Islet precursor cell (in vitro differentiated cells): ENCODE results near the gene DCANP1.

Experiments
- DNase-seq: peaks from one replicate; pipeline ENCODE4 v3.0.0-alpha.2; 2018

DCANP1 gene

DNA sequence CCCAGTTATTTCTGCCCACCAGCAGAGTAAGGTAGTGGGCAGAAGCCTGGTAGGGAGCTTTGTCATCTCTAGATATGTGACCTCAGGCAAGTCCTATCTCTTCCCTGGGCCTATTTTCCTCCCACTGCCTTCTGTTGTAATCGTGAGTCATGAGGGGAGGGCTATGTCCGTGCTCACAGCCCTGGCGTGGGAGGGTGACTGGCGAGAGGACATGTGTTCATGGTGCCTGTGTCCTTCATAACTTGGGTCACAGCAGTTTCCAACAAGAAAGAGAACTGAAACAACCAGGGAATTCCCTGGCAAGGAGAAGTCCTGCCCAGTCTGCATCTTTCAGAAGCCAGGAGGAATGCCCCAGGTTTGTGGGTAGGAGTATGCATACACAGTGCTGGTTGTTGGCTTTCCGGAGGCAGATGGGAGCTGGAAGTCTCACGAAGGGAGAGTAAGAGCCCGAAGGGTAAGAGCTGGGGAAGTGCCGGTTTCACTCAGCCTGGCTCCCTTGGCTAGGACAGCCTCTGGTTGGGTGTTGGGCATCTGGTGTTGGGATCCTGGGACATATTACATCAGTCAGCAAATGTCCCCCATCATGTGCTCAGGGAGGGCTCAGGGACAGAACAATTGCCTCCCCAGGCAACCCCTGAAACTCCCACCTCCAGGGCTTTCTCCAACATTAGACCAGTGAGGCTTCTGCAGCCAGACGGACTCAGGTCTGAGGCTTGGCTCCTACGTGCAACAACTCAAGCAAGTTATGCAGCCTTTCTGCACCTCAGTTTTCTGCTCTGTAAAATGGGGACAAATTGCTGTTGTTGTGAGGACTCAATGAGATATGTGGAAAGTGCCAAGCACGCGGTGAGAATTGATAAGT lies 9.3 kb upstream of the DCANP1 start:
- peak; percentile 61 for DNase-seq

DNA sequence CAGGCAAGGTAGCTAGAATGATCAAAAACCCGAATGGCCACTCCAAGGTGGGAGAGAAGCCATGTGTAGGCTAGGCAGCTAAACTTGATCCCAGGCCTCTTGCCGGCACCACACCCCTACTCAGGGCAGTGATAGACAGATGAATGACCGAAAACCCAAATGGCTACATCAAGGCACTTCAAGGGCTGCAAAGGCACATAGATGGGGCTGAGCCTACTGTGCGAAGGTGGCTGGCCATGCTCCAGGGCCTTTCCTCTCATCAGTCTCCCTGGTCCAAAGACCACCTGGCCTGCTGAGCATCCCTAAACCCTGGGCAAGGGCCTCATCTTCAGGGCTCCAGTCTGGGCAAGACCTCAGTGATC lies 8.7 kb upstream of the DCANP1 start:
- no peak for DNase-seq

DNA sequence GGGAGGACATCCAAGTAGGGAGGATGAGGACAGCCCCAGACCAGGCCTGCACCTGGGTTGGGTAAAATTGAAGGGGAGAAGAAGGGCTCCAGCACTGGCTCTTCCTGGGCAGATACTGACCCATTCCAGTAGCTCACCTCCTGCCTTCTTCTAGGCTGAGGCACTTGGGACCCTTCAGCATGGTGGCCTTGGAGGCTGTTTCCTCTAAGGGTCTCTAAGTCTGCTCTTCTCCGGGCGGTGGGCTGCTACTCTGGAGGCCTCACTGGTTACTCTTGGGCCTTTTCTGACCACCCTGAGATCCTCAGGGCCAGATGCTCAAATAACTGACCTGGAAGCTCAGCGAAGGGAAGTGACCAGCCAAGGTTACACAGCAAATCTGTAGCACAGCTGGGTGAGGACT lies 7.8 kb upstream of the DCANP1 start:
- DNase-seq = peak; percentile 37

GRCh38 chr5:135453613-135454012 lies 6.5 kb upstream of the DCANP1 start:
- DNase-seq = no peak

GRCh38 chr5:135452321-135453030 lies 5.3 kb upstream of the DCANP1 start, which contains the start of gene TIFAB:
TIFAB (minus strand) TSS chr5:135452351; CDS start chr5:135449939, 2,412 bp downstream.
- peak; percentile 41 for DNase-seq

- peak; percentile 36 for DNase-seq
Observed at GRCh38 chr5:135451581-135452320, 4.6 kb upstream of the DCANP1 start.

DNA sequence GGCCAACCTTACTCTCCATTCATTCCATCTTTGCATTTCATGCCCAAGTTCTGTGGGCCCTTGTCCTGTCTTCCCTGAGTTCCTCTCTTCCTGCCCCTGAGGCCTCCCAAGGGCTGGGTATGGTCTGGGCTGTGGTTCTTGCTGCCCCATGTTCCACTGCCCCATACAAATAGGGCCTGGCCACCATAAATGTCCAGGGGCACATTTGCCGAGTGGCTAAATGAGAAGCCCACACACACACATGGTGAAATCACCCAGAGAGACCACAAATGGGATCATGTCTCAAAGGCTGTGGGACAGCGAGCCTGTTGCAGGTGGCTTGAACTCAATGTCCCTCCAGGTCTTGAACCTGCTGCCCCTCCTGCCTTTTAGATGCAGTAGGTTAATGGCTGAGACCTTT lies 3.8 kb upstream of the DCANP1 start:
- peak; percentile 19 for DNase-seq

DNA sequence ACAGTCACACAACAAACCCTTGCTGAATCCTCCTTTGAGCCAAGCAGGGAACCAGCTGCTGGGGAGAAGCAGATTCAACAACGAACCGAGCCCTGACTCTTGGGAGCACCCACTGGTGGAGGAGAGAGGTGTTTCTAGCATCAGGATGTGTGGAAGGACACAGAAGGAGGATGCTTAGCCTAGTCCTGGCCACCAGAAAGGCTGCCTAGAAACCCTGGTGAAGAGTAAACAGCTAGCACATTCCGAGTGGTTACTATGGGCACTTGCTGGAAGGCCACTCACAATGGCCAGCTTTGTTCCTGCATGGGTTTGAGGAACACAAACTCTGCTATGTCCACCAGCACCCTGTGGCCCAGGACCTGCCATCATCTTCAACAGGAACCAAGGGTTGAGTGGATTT lies 3.2 kb upstream of the DCANP1 start:
- DNase-seq = peak; percentile 47

- DNase-seq = peak; percentile 43
Observed at GRCh38 chr5:135449644-135450043, 2.5 kb upstream of the DCANP1 start.

DNA sequence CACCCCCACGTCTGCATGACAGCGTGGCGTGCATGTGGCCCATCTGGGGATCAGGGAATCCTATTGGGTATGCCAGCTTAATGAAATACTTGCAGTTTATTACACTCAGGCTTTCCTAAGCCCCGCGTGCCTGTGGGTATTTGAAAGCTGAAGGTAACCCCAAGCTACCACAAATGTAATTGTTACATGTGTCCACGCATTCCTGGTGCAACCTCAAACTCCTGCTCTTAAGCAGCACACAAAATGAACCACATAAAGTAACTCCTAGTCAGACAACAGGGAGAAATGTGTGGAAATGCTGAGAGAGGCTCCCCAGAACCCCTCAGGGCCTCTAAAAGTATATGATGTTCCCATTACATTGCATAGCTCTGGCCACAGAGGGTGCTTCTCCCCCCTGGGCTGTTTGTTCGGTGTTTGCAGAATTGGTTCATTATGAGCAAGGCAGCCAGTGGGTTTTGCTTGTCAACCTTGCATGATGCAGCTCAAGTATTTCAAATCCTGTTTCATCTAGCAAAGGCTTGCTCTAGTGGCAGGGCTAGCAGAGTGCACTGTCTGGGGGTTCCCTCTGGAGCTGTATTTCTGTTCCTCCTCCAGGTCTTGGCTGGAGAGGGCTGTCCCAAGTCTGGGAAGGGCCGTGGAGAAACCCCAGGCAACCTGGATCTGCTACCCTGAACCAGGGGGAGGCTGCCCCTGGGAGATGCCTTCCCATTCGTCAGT lies 1.8 kb upstream of the DCANP1 start:
- peak; percentile 48 for DNase-seq

DNA sequence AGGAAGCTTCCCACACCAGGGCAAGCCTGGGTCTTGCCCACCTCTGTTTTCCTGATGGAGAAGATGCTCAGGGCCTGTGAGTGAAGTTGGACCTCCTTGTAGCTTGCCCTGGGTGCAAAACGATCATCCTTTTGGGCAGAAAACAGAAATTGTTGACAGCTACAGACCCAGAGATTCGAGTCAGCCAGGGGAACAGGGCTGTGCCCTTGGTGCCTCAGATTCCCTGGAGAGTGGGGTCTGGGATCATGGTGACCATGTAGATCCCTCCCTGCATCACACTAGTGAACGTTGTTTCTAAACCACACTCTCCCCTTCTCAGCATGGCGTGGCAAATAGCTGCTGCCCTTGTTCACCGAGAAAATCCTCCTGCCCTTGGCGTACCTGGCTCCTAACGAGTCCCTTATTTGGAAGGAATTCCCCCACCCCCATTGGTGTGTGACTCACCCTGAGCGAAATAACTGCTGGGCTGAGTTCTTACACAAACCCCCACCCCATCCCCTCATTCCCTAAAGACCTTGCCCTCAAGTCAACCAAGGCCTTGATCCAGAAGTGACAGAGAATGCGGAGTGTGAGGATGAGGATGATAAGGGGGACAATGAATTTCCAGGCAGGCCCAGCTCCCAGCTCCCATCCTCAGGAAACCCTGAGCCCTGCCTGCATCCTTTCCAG lies 1.1 kb upstream of the DCANP1 start:
- peak; percentile 83 for DNase-seq

GRCh38 chr5:135446615-135447014 lies 533 bp downstream of the DCANP1 start:
- peak; percentile 24 for DNase-seq

DNA sequence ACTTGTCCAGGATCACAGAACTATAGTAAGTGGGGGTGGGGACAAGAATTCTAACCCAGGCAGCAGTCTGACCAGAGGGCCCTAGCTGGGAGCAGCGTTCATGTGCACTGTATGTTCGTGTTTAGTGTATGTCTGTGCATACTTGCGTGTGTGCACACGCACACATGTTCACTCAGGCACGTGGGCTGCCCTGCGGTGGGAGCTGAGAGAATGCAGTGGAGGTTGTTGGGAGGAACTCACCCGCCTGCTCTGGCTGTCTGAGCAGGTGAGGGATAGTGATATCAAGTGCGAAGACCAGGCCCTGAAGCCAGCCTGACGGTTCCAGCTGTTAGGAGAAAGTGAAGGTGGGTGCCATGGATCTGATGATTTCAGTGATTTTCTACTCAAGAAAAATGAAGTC lies 942 bp downstream of the DCANP1 start:
- peak; percentile 27 for DNase-seq

DNA sequence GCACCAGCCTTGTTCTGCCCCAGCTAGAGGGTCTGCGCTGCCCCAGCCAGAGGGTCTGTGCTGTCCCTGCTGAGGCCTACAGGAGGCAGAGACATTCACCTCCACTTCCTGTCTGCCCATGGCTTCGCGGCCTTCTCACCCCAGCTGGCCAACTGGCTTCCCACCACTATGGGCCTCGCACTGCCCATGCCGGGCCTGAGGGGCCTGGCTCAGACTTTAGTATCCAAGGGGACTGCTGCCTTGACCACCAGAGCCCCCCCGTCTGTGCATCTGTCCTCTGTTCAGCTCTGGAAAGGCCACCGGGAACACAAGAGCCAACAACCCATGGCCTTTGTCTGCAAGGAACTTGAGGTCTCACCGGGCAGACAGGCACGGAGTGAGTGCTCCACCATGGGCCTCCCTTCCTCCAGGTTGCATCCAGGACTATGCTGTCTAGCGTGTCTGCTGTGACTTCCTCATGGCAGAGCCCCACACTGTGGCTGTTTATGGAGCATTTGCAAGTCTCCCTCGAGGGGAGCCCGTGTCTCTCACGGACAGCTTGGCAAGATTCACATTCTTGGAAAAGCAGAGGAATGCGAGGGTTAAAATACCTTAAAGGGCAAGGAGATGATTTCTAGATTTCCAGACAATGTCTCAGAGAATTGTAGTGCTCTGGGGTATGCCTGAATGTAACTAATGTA lies 1.7 kb downstream of the DCANP1 start:
- peak; percentile 67 for DNase-seq

- peak; percentile 24 for DNase-seq
Observed at GRCh38 chr5:135444881-135445280, 2.3 kb downstream of the DCANP1 start.

GRCh38 chr5:135444360-135444759 lies 2.8 kb downstream of the DCANP1 start:
- peak; percentile 42 for DNase-seq

DNA sequence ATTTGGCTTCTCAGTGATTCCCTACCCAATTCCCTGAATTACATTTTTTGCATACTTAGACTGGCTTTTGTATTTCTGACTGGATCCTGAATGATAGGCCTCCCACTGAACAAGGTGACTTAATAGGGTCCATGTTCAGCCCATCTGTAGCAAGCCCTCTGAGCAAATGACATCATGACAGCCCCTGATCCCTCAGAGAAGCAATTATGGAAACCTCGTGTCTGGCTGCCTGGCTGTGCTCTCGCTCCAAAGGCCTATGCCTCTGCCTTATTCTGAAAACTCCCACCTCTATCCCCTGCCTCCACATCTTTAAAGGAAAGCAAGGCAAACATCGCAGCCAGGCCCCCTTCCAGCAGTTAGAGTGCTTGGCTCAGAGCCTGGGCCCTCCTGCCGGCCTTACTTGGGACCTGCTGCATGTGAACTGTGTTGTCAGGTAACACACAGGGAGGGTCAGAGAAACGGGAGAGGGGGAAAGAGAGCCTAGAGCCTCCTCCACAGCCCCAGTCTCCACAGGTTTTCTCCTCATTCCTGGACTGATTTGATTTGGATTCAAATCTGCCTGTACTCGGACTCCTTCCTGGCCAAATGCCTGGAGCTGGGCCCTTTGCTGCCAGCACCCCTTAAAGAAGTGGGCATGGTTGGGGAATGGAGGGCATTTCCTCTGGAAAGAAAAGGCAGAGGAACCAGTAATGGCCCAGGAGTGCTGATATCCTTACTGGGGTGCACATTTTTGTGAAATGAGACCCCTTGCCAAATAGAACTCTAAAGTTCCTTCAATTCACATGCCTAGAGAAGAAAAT lies 3.8 kb downstream of the DCANP1 start:
- peak; percentile 59 for DNase-seq

DNA sequence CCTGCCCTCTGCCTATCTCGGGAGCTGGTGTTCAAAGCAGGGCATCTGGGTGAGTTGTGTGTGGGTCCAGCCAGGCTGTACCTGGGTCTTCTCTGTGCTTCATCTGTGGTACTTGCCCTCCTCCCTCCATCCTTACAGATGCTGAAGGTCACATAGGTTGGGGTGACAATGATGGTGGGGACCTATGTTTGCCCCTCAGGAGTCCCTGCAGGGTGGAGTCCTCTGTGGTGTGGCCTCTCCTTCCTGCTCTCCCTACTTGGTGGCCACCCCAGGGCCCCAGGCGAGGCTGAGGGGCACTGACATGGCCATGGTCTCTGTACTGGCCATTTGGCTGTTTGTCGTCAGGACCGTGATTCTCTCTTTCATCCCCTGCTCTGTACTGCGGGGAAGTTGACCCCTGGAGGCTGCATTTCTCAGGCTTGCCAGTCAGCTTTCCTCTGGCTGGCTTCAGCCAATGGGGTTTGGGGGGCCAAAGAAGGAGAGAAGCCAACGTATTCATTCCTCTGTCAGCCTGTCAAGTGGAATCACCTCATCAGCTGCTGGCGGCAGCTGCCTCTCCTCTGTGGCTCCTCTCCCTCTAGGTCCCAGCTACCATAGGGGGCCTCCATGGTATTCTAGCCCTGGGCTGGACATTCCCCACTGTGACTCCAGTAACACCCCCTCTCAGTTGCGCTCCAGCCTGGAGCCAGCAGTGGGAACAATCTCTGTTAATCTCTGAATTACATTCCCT lies 4.6 kb downstream of the DCANP1 start:
- DNase-seq = peak; percentile 50

GRCh38 chr5:135441919-135442318 lies 5.2 kb downstream of the DCANP1 start:
- DNase-seq = peak; percentile 29

DNA sequence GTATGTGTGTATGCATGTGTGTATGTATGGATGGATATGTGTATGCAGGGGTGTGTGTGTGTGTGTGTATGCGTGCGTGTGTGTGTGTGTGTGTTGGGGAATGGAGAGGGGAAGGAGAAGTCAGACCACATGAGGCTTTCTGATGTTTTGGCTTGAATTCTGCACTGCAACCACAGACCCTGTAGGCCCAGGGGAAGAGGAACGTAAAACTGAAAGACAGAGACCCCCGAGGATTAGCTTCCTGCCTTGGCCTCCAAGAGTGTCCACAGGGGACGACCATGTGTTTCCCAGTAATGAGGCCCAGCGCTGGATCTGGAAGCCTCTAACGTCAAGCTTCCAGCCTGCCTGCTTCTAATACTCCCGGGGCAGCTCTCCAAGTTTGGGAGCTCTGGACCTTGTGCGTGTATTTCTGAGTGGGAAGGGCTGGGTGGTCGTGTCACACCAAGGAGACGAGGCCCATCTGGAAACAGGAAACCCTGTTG lies 5.8 kb downstream of the DCANP1 start:
- DNase-seq = peak; percentile 38
